Skeletal muscle tissue (tissue), 4 donors: ENCODE results near the gene TXLNA. TPM values are rescaled to one million over a fixed set of nuclear protein-coding genes. Genes with fewer than 3 reads are reported as not detected.
A peak's percentile ranks its signal among the peaks of the same experiment; 100 is the strongest.

Source experiments
- H3K27ac ChIP-seq: one replicate; pipeline ENCODE4 v1.7.0; 2013; ENCODE audit warnings: mild to moderate bottlenecking, low read depth, low read length, inconsistent platforms
- H3K27me3 ChIP-seq, 3 donors: one replicate each; pipeline ENCODE4 v1.7.0; 2013; ENCODE audit warnings: low read length in 3 of 3; ENCODE audit not compliant: control insufficient read depth in 3 of 3, insufficient read depth in 3 of 3
- H3K36me3 ChIP-seq, 3 donors: one replicate each; pipeline ENCODE4 v1.7.0; 2013; ENCODE audit warnings: low read length in 3 of 3; ENCODE audit not compliant: control insufficient read depth in 3 of 3, insufficient read depth in 3 of 3
- H3K4me1 ChIP-seq, 3 donors: one replicate each; pipeline ENCODE4 v1.7.0; 2013; ENCODE audit warnings: low read length in 3 of 3, mild to moderate bottlenecking in 3 of 3; ENCODE audit not compliant: control insufficient read depth in 3 of 3, insufficient read depth in 3 of 3
- H3K4me3 ChIP-seq, 3 donors: one replicate each; pipeline ENCODE4 v1.7.0; 2013; ENCODE audit warnings: low read length in 3 of 3
- H3K9ac ChIP-seq, 3 donors: one replicate each; pipeline ENCODE4 v1.7.0; 2013; ENCODE audit warnings: low read length in 3 of 3, mild to moderate bottlenecking in 3 of 3, moderate library complexity in 2 of 3, low read depth in 1 of 3
- H3K9me3 ChIP-seq, 3 donors: one replicate each; pipeline ENCODE4 v1.7.0; 2013; ENCODE audit warnings: low read length in 3 of 3; ENCODE audit not compliant: control insufficient read depth in 3 of 3
- total RNA-seq: library from RNA; depleted of rRNA; stranded (reverse); fragments of >200 nt; gene quantifications from one replicate; pipeline ENCODE4 v1.2.3, GENCODE V29; 2014
- donor health status: Osteomylitis.

Gene TXLNA
- total RNA-seq, 1 donor from 2014 or later: 30.8 TPM

- Histone ChIP-seq H3K36me3 (no peaks in the 10 kb centered on the region), H3K9me3 (no peaks in the 10 kb centered on the region), H3K4me1 (peaks cover 7 to 24% (median 22%) of the 10 kb centered on the region in 3 donors), H3K27ac (peak overlapping the region; percentile 75), H3K27me3 (no peaks in the 10 kb centered on the region), H3K4me3 (peak overlapping the region; percentile 72 to 87 (median 78)), H3K9ac (peak overlapping the region; percentile 57 to 79 (median 70))
Measured at GRCh38 chr1:32239790-32240139, 60.3 kb downstream of the TXLNA start.

DNA sequence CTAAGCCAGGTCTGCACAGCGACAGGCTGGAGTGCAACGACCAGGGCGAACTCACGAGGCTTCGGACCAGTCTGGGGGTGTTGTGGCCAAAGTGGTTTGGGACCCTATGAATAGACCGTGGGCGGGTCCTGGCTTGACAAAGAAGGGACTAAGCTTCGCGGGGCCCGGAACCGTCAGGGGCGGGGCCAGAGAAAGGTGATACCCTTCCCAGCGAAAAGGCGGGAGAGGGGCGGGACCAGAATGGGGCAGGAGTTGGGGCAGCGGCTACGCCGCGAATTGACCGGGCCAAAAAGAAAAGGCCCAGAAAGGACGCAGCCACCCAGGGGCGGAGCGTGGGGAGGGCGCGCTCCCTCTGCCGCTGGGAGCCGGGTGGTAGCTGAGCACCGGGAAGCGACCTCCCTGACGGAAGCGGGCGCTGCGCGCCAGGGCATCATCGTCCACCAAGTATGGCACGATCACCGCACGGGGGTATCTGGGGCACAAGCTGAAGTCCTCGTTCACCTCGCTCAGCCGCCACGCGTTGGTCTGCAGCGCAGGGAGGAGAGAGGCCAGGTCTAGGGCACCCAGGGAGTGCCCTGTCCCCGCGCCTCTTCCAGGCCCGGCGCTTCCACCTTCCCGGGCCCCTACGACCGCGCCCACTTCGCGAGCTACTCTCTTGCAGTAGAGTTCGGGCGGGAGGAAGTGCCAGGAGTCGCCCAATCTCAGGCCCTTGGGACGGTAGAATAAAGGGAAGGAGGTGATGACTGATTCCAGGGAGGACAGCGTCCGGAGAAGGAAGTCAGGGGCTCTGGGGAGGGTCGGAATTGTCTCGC lies 60.9 kb downstream of the TXLNA start:
- Histone ChIP-seq H3K9ac (peak overlapping the region; percentile 57 to 79 (median 70)), H3K27me3 (no peaks in the 10 kb centered on the region), H3K36me3 (no peaks in the 10 kb centered on the region), H3K9me3 (no peaks in the 10 kb centered on the region), H3K4me3 (peak overlapping the region; percentile 72 to 87 (median 78)), H3K27ac (peak overlapping the region; percentile 75), H3K4me1 (peaks cover 8 to 24% (median 22%) of the 10 kb centered on the region in 3 donors)

- Histone ChIP-seq H3K36me3 (no peaks in the 10 kb centered on the region), H3K27me3 (no peaks in the 10 kb centered on the region), H3K9me3 (no peaks in the 10 kb centered on the region), H3K4me3 (peak overlapping the region; percentile 72 to 87 (median 78)), H3K9ac (peak overlapping the region; percentile 70 to 79 (median 74)), H3K27ac (peak overlapping the region; percentile 75), H3K4me1 (peaks cover 13 to 30% (median 25%) of the 10 kb centered on the region in 3 donors)
Measured at GRCh38 chr1:32241001-32241763, 61.7 kb downstream of the TXLNA start.

- Histone ChIP-seq H3K36me3 (no peaks in the 10 kb centered on the region), H3K4me3 (peak overlapping the region in 1 of 3 donors; percentile 49), H3K9me3 (no peaks in the 10 kb centered on the region), H3K27me3 (no peaks in the 10 kb centered on the region), H3K4me1 (peaks cover 17 to 40% (median 34%) of the 10 kb centered on the region in 3 donors), H3K27ac (no peak overlapping the region), H3K9ac (peak overlapping the region in 1 of 3 donors; percentile 25)
Measured at GRCh38 chr1:32242341-32242851, 62.9 kb downstream of the TXLNA start.

DNA sequence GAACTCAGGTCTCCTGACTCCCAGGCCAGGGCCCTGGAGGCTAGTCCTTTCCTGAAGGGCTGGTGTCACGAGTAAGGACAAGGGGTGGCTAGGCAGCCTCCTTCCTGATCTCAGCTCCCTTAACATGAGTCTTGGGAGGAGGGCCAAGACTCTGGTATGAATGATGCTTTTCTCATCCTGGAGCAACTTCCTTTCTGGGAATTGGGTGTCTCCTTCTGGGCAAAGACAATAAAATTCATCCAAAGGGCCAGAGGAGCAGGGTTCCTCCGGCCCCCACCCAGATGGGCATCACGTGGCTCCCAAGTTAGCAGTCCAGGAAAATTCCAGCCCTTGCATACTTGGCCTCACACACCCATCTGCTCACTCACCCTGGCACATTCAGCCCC lies 67.4 kb downstream of the TXLNA start, which contains the start of gene FAM167B:
TSS of gene FAM167B (plus strand) at position 335 of the 386 bp plus-strand sequence. CDS start 200 bp downstream, outside the sequence.
- Histone ChIP-seq H3K9me3 (no peaks in the 10 kb centered on the region), H3K9ac (peak within 1 kb of the TSS in 2 of 3 donors; percentile 33 to 40), H3K27me3 (no peaks in the 10 kb centered on the region), H3K27ac (peak within 1 kb of the TSS; percentile 54), H3K36me3 (no peaks in the 10 kb centered on the region), H3K4me3 (peak within 1 kb of the TSS in 2 of 3 donors; percentile 29 to 38), H3K4me1 (peaks cover 22 to 50% (median 27%) of the 10 kb centered on the region in 3 donors)

DNA sequence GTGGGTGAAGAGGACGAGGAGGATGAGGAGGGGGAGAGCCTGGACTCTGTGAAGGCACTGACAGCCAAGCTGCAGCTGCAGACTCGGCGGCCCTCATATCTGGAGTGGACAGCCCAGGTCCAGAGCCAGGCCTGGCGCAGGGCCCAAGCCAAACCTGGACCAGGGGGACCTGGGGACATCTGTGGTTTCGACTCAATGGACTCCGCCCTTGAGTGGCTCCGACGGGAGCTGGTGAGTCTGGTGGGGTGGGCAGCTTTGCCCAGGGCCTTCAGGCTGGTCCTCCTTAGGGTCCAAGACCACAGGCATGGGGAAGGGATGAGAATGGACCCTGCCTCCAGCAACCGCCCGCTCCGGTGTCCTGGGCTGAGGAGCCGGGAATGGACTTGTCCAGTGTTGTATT lies 68.0 kb downstream of the TXLNA start:
- Histone ChIP-seq H3K36me3 (no peaks in the 10 kb centered on the region), H3K4me3 (peak overlapping the region in 2 of 3 donors; percentile 29 to 38), H3K4me1 (peaks cover 23 to 49% (median 32%) of the 10 kb centered on the region in 3 donors), H3K9me3 (no peaks in the 10 kb centered on the region), H3K27me3 (no peaks in the 10 kb centered on the region), H3K9ac (peak overlapping the region in 1 of 3 donors; percentile 40), H3K27ac (peak overlapping the region; percentile 46)

Other genes with a start within 250 kb of the TXLNA start
- gene PTP4A2, start 241.3 kb upstream of the TXLNA start, total RNA-seq: 457 TPM
- gene KHDRBS1, start 165.8 kb upstream of the TXLNA start, total RNA-seq: 48.5 TPM
- gene TMEM39B, start 106.7 kb upstream of the TXLNA start, total RNA-seq: 3.7 TPM
- gene KPNA6, start 71.6 kb upstream of the TXLNA start, total RNA-seq: 17.7 TPM
- 58.5 TPM for gene CCDC28B, start 20.9 kb downstream of the TXLNA start, total RNA-seq
- gene IQCC, start 26.0 kb downstream of the TXLNA start, total RNA-seq: 2.6 TPM
- not detected for gene DCDC2B, start 29.4 kb downstream of the TXLNA start, total RNA-seq
- 10.4 TPM for gene TMEM234, start 42.7 kb downstream of the TXLNA start, total RNA-seq
- gene EIF3I, start 42.7 kb downstream of the TXLNA start, total RNA-seq: 171 TPM
- 1.6 TPM for gene FAM167B, start 67.5 kb downstream of the TXLNA start, total RNA-seq
- gene LCK, start 71.6 kb downstream of the TXLNA start, total RNA-seq: 2.1 TPM
- gene HDAC1, start 112.4 kb downstream of the TXLNA start, total RNA-seq: 37.6 TPM
- 31.8 TPM for gene MARCKSL1, start 156.6 kb downstream of the TXLNA start, total RNA-seq
- gene FAM229A, start 182.8 kb downstream of the TXLNA start, total RNA-seq: 1.0 TPM
- gene TSSK3, start 182.9 kb downstream of the TXLNA start, total RNA-seq: 1.0 TPM
- gene BSDC1, start 214.8 kb downstream of the TXLNA start, total RNA-seq: 37.1 TPM